GM21528 (cell line): Measurements from ENCODE around the gene GPC4.
"Not testable (repeated sequence)": the region's sequence is repeated elsewhere in the genome, so short reads cannot be mapped to it uniquely, and the experiment has no call there.

ENCODE experiments used
- ATAC-seq: cut with Tn5 transposase; IDR thresholded peaks from one replicate; pipeline ENCODE4 v1.9.1; 2021; ENCODE audit warnings: mild to moderate bottlenecking, moderate library complexity; ENCODE audit not compliant: unreplicated experiment, low FRiP score

Gene GPC4

GRCh38 chrX:133308499-133308897 is 106.8 kb downstream of the GPC4 start:
- no peak for ATAC-seq

- no peak for ATAC-seq
Measured at GRCh38 chrX:133307637-133308498, 107.4 kb downstream of the GPC4 start.

DNA sequence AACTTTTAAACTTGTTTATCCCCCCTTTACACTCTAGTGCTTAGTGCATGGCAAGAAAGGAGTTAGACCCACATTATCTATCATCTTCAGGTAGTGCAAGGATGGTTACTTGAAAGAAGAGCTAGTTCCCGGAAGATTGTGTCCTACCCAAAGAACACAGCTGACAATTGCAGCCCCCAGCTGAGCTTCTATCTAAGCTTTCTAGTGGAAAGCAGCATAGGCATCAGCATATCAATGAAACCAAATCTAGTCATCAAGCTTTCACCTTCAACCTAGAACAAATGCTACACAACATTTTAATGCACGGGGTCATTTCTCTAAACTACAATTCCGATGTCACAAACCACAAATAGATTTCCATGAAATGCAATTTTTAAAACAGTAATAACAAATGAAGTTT is 108.2 kb downstream of the GPC4 start:
- no peak for ATAC-seq

GRCh38 chrX:133306316-133306715 is 109.0 kb downstream of the GPC4 start:
- ATAC-seq: no peak

GRCh38 chrX:133305348-133305747 is 109.9 kb downstream of the GPC4 start:
- ATAC-seq: no peak

DNA sequence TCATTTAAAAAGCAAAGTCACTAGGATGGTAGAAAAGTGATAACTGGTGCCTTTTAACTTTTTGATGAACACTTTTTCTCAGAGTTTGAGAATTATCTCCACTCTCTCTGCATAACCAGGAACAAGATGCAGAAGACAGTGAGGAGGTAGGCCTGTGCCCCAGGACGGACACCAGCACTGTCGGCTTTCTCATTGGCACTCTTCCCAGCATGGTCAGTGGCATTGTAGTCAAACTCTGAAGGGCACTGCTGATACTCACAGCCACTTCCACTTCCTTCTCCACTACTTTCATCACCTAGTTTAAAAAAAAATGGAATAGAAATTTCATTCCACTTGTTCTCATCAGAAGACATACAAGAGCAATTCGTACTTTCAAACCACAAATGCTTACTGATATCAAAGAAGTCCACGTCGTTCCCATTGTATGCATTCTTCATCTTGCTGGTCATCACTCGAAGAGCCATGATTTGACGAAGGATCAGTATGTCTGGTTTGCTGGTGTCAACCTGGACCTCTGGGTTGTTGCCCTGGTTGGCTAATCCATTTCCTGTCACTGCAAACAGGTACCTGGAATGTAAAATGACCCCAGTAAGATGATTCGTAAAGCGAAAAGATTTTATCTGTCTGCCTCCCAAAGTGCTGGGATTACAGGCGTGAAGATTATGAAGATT is 112.4 kb downstream of the GPC4 start:
- no peak for ATAC-seq

GRCh38 chrX:133300591-133300990 is 114.7 kb downstream of the GPC4 start:
- ATAC-seq: no peak

- ATAC-seq: no peak
Measured at GRCh38 chrX:133297284-133297683, 118.0 kb downstream of the GPC4 start.

GRCh38 chrX:133294126-133294525 is 121.2 kb downstream of the GPC4 start:
- ATAC-seq: no peak

GRCh38 chrX:133290076-133290475 is 125.2 kb downstream of the GPC4 start:
- ATAC-seq: no peak

DNA sequence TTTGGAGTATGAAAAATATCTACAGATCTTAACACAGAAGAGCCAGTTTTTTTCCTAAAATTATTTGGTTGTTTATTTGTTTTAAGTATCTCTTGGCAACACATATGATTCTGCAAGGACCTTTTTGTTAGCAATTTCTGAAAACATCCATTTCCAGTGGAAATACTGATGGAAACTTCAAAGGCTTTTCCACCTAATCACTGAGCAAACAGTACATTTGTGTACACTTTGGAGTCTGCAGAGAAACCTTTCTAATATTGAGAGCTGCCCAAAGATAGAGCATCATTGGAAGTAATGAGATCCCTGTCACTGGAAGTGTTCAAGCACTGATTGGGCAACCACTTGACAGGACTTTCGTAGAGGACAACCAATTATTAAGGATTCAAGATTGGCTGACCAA is 127.4 kb downstream of the GPC4 start:
- no peak for ATAC-seq

GRCh38 chrX:133285341-133285740 is 129.9 kb downstream of the GPC4 start:
- no peak for ATAC-seq

GRCh38 chrX:133279112-133279730 is 136.1 kb downstream of the GPC4 start:
- ATAC-seq: not testable (repeated sequence)

DNA sequence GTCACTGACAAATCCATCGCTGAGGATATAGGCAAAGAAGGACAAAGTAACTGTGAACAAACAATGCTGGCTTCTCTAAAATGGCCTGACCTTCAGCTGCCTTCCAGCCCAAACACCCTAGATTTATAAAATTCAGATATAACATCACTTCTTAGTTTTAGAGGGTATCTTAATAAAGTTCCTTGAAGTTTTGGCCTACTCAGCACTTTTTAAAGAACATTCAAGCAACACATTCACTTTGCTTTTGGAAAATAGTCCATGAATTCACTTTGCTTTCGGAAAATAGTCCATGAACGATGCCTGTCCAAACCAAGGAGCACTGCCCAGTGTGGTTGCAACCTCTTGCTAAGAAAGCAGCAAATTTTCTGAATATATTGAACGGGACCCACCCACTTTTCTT is 142.1 kb downstream of the GPC4 start:
- ATAC-seq: no peak

- no peak for ATAC-seq
Measured at GRCh38 chrX:133269168-133269567, 146.1 kb downstream of the GPC4 start.

DNA sequence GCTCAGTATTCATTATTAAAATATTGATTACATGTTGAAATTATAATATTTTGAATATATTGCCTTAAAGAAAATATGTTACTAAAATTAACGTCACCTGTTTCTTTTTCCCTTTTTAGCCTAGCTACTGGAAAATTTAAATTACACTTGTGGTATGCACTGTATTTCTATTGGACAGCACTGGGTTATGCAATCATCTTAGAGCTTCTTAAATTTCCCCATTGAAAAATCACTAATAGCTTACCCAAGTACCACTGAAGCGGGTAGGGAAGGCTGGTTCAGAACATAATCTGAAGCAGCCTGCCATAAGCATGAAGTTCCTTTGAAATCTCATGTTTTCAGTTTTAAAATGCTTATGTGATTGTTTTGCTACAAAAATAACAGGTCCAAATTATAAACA is 147.7 kb downstream of the GPC4 start:
- no peak for ATAC-seq

GRCh38 chrX:133265331-133265730 is 150.0 kb downstream of the GPC4 start:
- ATAC-seq: no peak

DNA sequence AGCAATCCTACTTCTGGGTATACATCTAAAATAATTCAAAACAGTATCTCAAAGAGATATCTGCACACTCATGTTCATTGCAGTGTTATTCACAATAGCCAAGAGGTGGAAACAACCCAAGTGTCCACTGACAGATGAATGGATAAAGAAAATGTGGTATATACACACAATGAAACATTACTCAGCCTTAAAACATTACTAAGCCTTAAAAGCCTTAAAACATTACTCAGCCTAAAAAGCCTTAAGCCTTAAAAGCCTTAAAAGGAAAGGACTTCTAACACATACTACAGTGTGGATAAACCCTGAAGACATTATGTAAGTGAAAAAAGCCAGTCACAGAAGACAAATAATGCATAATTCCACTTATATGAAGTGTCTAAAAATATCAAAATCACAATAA is 156.8 kb downstream of the GPC4 start:
- ATAC-seq: no peak

- ATAC-seq: no peak
Measured at GRCh38 chrX:133254666-133255065, 160.6 kb downstream of the GPC4 start.

DNA sequence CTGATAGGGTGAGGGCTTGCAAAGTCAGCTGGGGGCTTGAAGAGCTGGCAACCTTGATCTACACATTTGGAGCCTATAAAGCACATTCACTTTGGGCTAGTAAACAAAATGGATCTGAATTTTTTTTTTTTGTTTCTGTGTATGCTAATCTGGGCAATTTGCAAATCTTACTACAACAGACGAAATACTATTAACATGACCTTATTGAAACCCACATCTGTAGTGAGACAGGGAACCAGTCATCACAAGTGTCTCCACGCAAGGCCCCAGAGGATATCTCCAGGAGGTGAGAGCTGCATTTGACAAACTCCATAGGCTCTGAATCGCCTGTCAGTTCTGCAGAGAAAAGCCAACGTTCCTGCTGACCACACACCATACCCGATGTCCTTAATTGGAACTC is 164.1 kb downstream of the GPC4 start:
- ATAC-seq: no peak
